Kidney (tissue), 14 donors: Measurements from ENCODE around the gene TMED9. TPM values are rescaled to one million over a fixed set of nuclear protein-coding genes. Genes with fewer than 3 reads are reported as not detected.

ENCODE experiments used
- DNase-seq, 5 donors: peaks; one replicate each; pipeline ENCODE4 v3.0.0-alpha.2; 2013 to 2020
- FAIRE-seq: peaks from 2 replicates; lab custom pipeline; 2012; peaks lifted over from hg19 to GRCh38; lab: Jason Lieb, UNC
- H3K27ac ChIP-seq, 2 donors: one replicate each; pipeline ENCODE4 v1.7.0; 2013; ENCODE audit warnings: low read depth in 2 of 2, low read length in 2 of 2, inconsistent platforms in 1 of 2
- H3K27me3 ChIP-seq: one replicate; pipeline ENCODE4 v1.7.1; 2013; ENCODE audit warnings: low read length, inconsistent platforms; ENCODE audit not compliant: control insufficient read depth, insufficient read depth
- H3K36me3 ChIP-seq, 3 donors: one replicate each; pipeline versions ENCODE4 v1.7.0 to v1.7.1; 2013; ENCODE audit warnings: low read length in 3 of 3, control low read depth in 1 of 3, inconsistent platforms in 1 of 3; ENCODE audit not compliant: insufficient read depth in 3 of 3, control insufficient read depth in 2 of 3
- H3K4me1 ChIP-seq, 3 donors: one replicate each; pipeline versions ENCODE4 v1.7.0 to v1.7.1; 2013; ENCODE audit warnings: low read length in 3 of 3, inconsistent platforms in 1 of 3, low read depth in 1 of 3; ENCODE audit not compliant: control insufficient read depth in 2 of 3, insufficient read depth in 2 of 3
- H3K4me3 ChIP-seq, 3 donors: one replicate each; pipeline versions ENCODE4 v1.7.0 to v1.8.1; 2013; ENCODE audit warnings: low read length in 3 of 3, control low read depth in 1 of 3, inconsistent platforms in 1 of 3
- H3K9ac ChIP-seq, 3 donors: one replicate each; pipeline versions ENCODE4 v1.7.0 to v1.7.1; 2013; ENCODE audit warnings: low read length in 3 of 3, control low read depth in 1 of 3, inconsistent platforms in 1 of 3
- H3K9me3 ChIP-seq, 3 donors: one replicate each; pipeline versions ENCODE4 v1.7.0 to v1.7.1; 2013; ENCODE audit warnings: low read length in 3 of 3, control low read depth in 1 of 3, inconsistent platforms in 1 of 3; ENCODE audit not compliant: control insufficient read depth in 2 of 3, insufficient read depth in 1 of 3
- CTCF ChIP-seq: IDR thresholded peaks from 3 replicates; pipeline ENCODE4 v1.5.1; 2012; ENCODE audit warnings: mild to moderate bottlenecking, moderate library complexity, borderline replicate concordance; ENCODE audit not compliant: insufficient read depth; ENCODE audit errors: extremely low read depth
- intact Hi-C: fragments of 100-400 bp; cut with DNase I; formaldehyde crosslinking; loops from one replicate; pipeline ENCODE4 v1.11.1; 2022
- polyA plus RNA-seq: library from polyadenylated mRNA; stranded (reverse); fragments of 350-450 nt; fragmentation: Illumina TruSeq; extraction: RNeasy Lipid Tissue Mini Kit (QIAGEN cat#74804); gene quantifications from one replicate; pipeline ENCODE4 v1.2.3, GENCODE V29; 2014; ENCODE audit warnings: low read depth, low replicate concordance; ENCODE audit not compliant: insufficient read depth
- total RNA-seq: library from RNA; stranded (reverse); fragmentation: NEBNext Ultra II Directional; extraction: Animal tissue kit (Norgen Biotek cat#: 25700); gene quantifications from one replicate; pipeline ENCODE4 v1.2.1, GENCODE V29; 2021
- donor health status: control.
- donor health status: control.
- donor health status: control.
- donor health status: control.
- donor health status: control.
- donor health status: DM: yes; HTN: yes; CAD: no.
- donor health status: Normal renal cell carcinoma (clear cell type).

The TMED9 gene
- total and polyA plus RNA-seq, 2 donors from 2014 or later, result 168 to 214 TPM

- Histone ChIP-seq H3K4me3 (no peak overlapping the region), H3K36me3 (peaks cover 2 to 31% (median 24%) of the 10 kb centered on the region in 3 donors), H3K4me1 (peaks cover 0 to 14% (median 12%) of the 10 kb centered on the region in 3 donors), H3K27ac (no peak overlapping the region), H3K27me3 (no peaks in the 10 kb centered on the region), H3K9me3 (no peaks in the 10 kb centered on the region), H3K9ac (no peak overlapping the region)
- DNase-seq, result no peak
- FAIRE-seq, result no peak
- TF ChIP-seq CTCF, result no peak
- intact Hi-C loops, result no loop called here
Observed at GRCh38 chr5:177598477-177598876, 6.5 kb downstream of the TMED9 start.

GRCh38 chr5:177599731-177600507 is 7.9 kb downstream of the TMED9 start, which contains the start of gene B4GALT7:
TSS of gene B4GALT7 (plus strand) at chr5:177600132. CDS start at chr5:177600211, 79 bp downstream.
- Histone ChIP-seq H3K4me3 (peak within 1 kb of the TSS; percentile 76 to 93 (median 87)), H3K9me3 (no peaks in the 10 kb centered on the region), H3K27me3 (no peaks in the 10 kb centered on the region), H3K27ac (peak within 1 kb of the TSS; percentile 63 to 64), H3K9ac (peak within 1 kb of the TSS; percentile 83 to 88 (median 84)), H3K4me1 (peaks cover 0 to 12% (median 9%) of the 10 kb centered on the region in 3 donors), H3K36me3 (peaks cover 2 to 17% (median 15%) of the 10 kb centered on the region in 3 donors)
- FAIRE-seq (no peak), DNase-seq (peak; percentile 84 to 96 (median 89))
- peak; percentile 14 for TF ChIP-seq CTCF
- intact Hi-C loops, result no loop called here

GRCh38 chr5:177600508-177601018 is 8.6 kb downstream of the TMED9 start:
- Histone ChIP-seq H3K27me3 (no peaks in the 10 kb centered on the region), H3K4me1 (peaks cover 0 to 12% (median 9%) of the 10 kb centered on the region in 3 donors), H3K36me3 (peaks cover 2 to 10% (median 9%) of the 10 kb centered on the region in 3 donors), H3K27ac (peak overlapping the region in 1 of 2 donors; percentile 64), H3K9me3 (no peaks in the 10 kb centered on the region), H3K9ac (peak overlapping the region; percentile 83 to 88 (median 84)), H3K4me3 (peak overlapping the region; percentile 76 to 93 (median 87))
- intact Hi-C loops, result no loop called here
- no peak for TF ChIP-seq CTCF
- no peak for FAIRE-seq
- peak in 1 of 5 donors; percentile 20 for DNase-seq
